Measurements from ENCODE around the gene COL28A1.

The COL28A1 gene

DNA sequence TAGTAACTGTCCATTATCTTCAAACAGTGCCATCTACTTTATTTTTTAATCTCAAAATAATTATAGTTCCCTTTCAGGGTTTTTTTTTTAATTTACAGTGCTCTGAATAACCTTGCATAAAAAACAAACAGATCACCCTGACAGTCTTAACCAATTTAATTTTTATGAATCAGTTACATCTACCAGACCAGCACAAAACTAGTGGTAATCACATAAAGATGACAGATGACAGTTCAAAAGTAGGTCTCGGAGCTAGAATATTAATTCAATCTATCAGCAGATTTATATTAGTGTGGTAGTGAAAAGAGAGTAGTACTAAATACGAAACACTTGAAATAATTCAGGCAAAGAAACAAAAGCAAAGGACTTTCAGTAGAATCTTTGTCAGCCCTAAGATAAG lies 53.9 kb downstream of the COL28A1 start (continued):
- TF ChIP-seq, protein P1, sequence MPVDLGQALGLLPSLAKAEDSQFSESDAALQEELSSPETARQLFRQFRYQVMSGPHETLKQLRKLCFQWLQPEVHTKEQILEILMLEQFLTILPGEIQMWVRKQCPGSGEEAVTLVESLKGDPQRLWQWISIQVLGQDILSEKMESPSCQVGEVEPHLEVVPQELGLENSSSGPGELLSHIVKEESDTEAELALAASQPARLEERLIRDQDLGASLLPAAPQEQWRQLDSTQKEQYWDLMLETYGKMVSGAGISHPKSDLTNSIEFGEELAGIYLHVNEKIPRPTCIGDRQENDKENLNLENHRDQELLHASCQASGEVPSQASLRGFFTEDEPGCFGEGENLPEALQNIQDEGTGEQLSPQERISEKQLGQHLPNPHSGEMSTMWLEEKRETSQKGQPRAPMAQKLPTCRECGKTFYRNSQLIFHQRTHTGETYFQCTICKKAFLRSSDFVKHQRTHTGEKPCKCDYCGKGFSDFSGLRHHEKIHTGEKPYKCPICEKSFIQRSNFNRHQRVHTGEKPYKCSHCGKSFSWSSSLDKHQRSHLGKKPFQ (tag by site-specific recombination; IDR thresholded peaks at IDR 0.05) = no peak
- no peak for TF ChIP-seq ZNF658 (tag by site-specific recombination; IDR thresholded peaks at IDR 0.05)

DNA sequence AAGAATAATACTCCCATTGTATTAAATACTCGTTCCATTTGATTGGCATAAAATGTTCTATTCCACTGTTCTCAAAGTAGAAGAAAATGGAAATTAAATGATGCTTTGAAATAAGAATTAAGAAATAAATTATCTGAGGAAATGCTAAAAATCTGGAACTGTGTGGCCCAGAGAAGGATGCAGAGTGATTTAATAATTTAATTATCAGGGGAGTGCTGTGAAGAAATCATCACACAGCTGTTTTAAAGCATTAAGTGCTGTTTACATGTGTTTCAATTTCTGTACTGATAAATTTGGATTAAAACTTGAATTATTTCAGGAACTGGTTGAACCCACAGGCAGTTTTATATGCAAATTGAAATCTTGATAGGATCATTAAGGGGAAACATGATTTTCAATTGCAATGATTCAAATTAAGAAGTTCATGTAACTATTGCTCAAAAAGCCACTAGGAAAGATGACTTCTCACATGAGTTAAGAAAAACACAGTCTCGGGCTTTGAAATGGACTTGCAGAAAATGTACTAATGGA lies 56.3 kb downstream of the COL28A1 start:
- no peaks in the 10 kb centered on the region for H3K4me1 ChIP-seq (ENCODE audit: control insufficient read depth, insufficient read depth, low read length)
- H3K36me3 ChIP-seq (ENCODE audit: control insufficient read depth in 2 of 2, insufficient read depth in 1 of 2, low read length in 2 of 2) = no peaks in the 10 kb centered on the region
- no peak overlapping the region for H3K27ac ChIP-seq (ENCODE audit: extremely low read depth, low read depth, low read length)
- H3K4me3 ChIP-seq (ENCODE audit: low read depth, low read length) = no peak overlapping the region
- no peaks in the 10 kb centered on the region for H3K9me3 ChIP-seq (ENCODE audit: control insufficient read depth, insufficient read depth, low read depth, low read length)
- ChIA-PET POLR2A (no interaction called here), CTCF (no interaction called here)
- TF ChIP-seq ZNF133 (tag by site-specific recombination; IDR thresholded peaks at IDR 0.05) = no peak
- TF ChIP-seq, protein P2, sequence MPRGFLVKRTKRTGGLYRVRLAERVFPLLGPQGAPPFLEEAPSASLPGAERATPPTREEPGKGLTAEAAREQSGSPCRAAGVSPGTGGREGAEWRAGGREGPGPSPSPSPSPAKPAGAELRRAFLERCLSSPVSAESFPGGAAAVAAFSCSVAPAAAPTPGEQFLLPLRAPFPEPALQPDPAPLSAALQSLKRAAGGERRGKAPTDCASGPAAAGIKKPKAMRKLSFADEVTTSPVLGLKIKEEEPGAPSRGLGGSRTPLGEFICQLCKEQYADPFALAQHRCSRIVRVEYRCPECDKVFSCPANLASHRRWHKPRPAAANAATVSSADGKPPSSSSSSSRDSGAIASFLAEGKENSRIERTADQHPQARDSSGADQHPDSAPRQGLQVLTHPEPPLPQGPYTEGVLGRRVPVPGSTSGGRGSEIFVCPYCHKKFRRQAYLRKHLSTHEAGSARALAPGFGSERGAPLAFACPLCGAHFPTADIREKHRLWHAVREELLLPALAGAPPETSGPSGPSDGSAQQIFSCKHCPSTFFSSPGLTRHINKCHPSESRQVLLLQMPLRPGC (tag by site-specific recombination; IDR thresholded peaks at IDR 0.05) = no peak
- no peak for TF ChIP-seq ZNF211 (tag by site-specific recombination; IDR thresholded peaks at IDR 0.05; ENCODE audit: low read depth)
- TF ChIP-seq ZNF707 (tag by site-specific recombination; IDR thresholded peaks at IDR 0.05) = no peak
- TF ChIP-seq OSR2 (tag by site-specific recombination; IDR thresholded peaks at IDR 0.05) = no peak
- TF ChIP-seq ZNF843 (tag by site-specific recombination; IDR thresholded peaks at IDR 0.05) = no peak
- TF ChIP-seq, protein P3, sequence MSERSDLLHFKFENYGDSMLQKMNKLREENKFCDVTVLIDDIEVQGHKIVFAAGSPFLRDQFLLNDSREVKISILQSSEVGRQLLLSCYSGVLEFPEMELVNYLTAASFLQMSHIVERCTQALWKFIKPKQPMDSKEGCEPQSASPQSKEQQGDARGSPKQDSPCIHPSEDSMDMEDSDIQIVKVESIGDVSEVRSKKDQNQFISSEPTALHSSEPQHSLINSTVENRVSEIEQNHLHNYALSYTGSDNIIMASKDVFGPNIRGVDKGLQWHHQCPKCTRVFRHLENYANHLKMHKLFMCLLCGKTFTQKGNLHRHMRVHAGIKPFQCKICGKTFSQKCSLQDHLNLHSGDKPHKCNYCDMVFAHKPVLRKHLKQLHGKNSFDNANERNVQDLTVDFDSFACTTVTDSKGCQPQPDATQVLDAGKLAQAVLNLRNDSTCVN (tag by site-specific recombination; optimal IDR thresholded peaks at IDR 0.05) = no peak
- TF ChIP-seq ZNF266 (tag by site-specific recombination; IDR thresholded peaks at IDR 0.05; ENCODE audit: low read depth) = no peak
- TF ChIP-seq, protein P4, sequence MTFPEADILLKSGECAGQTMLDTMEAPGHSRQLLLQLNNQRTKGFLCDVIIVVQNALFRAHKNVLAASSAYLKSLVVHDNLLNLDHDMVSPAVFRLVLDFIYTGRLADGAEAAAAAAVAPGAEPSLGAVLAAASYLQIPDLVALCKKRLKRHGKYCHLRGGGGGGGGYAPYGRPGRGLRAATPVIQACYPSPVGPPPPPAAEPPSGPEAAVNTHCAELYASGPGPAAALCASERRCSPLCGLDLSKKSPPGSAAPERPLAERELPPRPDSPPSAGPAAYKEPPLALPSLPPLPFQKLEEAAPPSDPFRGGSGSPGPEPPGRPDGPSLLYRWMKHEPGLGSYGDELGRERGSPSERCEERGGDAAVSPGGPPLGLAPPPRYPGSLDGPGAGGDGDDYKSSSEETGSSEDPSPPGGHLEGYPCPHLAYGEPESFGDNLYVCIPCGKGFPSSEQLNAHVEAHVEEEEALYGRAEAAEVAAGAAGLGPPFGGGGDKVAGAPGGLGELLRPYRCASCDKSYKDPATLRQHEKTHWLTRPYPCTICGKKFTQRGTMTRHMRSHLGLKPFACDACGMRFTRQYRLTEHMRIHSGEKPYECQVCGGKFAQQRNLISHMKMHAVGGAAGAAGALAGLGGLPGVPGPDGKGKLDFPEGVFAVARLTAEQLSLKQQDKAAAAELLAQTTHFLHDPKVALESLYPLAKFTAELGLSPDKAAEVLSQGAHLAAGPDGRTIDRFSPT (tag by site-specific recombination; IDR thresholded peaks at IDR 0.05) = no peak
- no peak for TF ChIP-seq ZNF350 (tag by site-specific recombination; IDR thresholded peaks at IDR 0.05)
- no peak for TF ChIP-seq ZNF404 (tag by site-specific recombination; IDR thresholded peaks at IDR 0.05)
- no peak for TF ChIP-seq ZNF571 (tag by site-specific recombination; IDR thresholded peaks at IDR 0.05)
- no peak for TF ChIP-seq ZNF521 (tag by site-specific recombination; IDR thresholded peaks at IDR 0.05)
- TF ChIP-seq ZBTB7A (tag by site-specific recombination; IDR thresholded peaks at IDR 0.05; ENCODE audit: low read depth) = no peak
- TF ChIP-seq OVOL3 (tag by site-specific recombination; IDR thresholded peaks at IDR 0.05) = no peak
- TF ChIP-seq, protein P5, sequence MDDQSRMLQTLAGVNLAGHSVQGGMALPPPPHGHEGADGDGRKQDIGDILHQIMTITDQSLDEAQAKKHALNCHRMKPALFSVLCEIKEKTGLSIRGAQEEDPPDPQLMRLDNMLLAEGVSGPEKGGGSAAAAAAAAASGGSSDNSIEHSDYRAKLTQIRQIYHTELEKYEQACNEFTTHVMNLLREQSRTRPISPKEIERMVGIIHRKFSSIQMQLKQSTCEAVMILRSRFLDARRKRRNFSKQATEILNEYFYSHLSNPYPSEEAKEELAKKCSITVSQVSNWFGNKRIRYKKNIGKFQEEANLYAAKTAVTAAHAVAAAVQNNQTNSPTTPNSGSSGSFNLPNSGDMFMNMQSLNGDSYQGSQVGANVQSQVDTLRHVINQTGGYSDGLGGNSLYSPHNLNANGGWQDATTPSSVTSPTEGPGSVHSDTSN (CRISPR knock-in tag; IDR thresholded peaks at IDR 0.05) = no peak
- TF ChIP-seq ZNF112 (tag by site-specific recombination; IDR thresholded peaks at IDR 0.05) = no peak
- no peak for TF ChIP-seq ZNF514 (tag by site-specific recombination; IDR thresholded peaks at IDR 0.05)
